ENCODE results near the gene MYO1H.
A peak's percentile ranks its signal among the peaks of the same experiment; 100 is the strongest.

Gene MYO1H

DNA sequence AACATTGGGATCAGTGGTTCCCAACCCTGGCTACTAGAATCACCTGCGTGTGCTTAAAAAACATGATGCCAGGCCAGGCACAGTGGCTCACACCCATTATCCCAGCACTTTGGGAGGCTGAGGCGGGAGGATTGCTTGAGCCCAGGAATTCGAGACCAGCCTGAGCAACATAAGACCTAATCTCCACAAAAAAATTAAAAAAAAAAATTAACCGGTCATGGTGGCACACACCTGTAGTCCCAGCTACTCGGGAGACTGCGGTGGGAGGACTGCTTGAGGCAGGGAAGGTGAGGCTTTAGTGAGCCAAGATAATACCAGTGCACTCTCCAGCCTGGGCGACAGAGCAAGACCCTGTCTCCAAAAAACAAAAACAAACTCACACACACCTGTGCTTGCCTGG, 127.4 kb downstream of the MYO1H start:
- DNase-seq (ENCODE audit: low read depth) = no peak

DNA sequence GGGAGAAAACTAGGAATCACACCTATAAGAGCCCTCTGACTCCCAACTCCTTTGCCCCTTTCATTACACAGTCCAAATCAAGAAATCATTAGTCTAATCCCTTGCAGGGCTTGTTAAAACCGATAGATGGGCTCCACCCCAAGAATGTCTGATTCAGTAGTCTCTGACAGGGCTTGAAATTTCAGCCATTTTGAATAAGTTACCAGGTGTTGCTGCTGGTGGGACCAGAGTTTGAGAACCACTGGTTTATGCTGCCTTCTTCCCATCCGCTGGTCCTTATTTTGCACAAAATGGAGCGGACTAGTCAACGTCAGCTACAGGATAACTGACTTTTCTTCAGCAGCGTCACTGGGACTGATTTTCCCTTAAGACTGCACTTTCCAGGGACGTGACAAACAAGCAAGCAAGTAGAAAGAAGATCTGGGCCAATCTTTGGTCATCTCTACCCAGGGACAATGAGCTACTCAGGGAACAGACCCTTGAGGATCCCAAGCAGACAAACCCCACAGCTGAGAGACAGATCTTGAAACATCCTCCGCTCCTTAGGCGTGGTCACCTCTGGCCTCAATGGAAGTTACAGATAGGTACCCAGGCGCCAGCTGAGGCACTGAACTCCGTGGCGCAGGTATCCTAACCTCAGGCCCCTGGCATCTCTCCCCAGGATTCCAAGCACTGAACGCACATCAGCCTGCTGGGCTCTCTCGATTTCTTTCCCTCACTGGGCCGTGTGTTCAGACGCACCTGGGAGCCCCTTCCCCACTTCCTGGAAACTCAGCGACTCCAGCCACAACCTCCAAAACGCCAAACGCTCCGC, 128.5 kb downstream of the MYO1H start:
- DNase-seq (ENCODE audit: low read depth) = no peak

DNA sequence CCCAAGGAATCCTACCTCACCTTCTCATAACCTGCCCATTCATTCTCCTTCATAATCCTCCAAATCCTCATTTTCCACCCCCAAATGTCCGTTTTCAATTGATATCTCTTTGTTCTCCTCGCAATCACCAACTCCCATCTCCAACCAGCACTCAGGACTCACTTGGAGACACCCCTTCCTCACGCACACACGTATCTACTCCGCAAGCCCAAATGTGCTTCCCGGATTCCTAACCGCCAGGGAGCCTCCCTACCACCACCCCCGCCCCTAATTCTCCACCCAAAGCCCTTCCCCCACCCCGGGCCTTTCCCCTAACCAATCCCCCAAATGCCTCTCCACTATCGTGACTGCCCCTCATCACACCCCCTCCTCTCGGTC, 129.1 kb downstream of the MYO1H start:
- no peak for DNase-seq (ENCODE audit: low read depth)

DNA sequence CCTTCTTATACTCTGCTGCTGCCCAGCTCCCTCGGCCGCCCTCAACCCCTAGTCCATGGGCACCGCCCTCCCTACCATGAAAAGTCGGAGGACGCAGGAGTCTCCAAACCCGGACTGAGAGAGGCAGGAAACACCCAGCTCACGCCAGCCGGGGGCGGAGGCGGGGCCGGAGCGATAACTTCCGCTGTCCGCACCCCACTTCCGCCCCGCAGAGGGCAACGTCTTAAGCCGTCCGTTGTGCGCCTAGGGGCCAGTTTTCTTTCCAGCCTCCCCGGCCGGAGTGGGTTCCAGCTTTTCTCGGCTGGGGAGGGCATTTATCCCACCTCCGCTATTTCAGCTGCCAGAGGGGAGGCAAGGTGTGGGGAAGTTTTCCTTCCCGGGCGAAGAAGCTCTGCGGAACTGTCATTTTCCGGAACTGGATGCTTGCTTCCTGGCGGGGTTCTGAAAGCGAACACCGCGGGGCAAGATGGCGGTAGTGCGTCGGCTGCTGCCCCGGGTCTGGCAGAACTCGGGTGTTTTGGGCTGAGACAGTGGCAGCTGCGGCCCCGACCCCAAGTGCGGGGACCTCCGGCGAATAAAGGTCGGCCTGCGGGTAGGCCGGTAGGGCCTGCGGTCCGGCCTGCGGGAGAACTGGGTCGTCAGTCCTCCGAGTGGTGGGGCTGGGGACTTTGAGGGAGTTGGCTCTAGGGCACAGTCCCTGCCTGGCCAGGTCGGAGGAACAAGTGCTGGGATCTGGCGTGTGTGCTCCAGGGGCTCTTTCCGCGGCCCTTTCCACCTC, 129.7 kb downstream of the MYO1H start, which contains the start of the genes KCTD10 and UBE3B:
Gene KCTD10, minus strand, starts transcription at position 116 of the 778 bp plus-strand sequence. Its CDS starts 38 bp downstream, at position 78.
Gene UBE3B, plus strand, starts transcription at position 450 of the 778 bp plus-strand sequence. CDS start 5,918 bp downstream, outside the sequence.
- peak; percentile 70 for DNase-seq (ENCODE audit: low read depth)

DNA sequence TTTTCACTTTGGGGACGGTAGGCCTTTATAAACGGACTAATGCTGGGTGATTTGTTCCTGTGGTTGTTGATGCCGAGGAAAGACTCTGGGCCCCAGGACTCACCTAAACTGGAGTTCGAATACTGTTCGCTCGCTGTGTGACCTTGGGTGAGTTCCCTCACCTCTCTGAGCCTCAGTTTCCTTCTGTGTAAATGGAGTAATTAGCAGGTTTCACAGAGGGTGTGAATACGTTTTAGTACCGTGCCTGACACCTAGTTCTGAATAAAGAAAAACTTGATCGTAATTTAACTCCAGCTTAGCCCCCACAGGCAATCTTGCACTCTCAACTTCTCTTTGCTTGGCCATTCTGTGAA, 130.2 kb downstream of the MYO1H start:
- DNase-seq (ENCODE audit: low read depth) = no peak

DNA sequence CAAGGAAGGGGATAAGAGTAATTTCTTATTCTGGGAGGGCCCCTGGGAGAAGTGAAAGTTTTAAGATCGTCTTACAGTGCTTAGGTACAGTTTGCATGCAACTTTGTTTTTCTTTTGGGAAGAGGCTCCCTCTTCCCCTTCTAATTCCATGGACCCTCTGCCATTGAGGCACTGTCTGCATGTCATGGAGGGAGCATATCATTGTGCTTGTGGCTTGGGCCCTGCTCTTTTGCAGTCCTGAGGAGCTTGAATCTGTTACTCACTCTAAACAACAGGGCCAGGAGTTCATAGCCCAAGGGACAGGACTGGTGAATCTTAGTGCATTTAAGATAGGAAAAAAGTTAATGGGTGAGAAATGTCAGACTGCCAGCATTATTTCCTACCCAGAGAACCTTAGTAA, 132.1 kb downstream of the MYO1H start:
- DNase-seq (ENCODE audit: low read depth) = no peak

DNA sequence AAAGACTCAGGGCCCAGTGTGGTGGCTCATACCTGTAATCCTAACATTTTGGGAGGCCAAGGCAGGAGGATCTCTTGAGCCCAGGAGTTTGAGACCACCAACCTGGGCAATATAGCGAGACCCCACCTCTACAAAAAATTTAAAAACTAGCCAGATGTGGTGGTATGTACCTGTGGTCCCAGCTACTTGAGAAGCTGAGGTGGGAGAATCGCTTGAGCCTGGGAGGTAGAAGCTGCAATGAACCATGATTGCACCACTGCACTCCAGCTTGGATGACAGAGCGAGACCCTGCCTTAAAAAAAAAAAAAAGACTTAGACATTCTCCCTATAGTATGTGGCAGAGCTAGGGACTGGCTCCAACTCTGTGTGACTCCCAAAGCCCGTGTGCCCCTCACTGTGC, 132.7 kb downstream of the MYO1H start:
- no peak for DNase-seq (ENCODE audit: low read depth)

DNA sequence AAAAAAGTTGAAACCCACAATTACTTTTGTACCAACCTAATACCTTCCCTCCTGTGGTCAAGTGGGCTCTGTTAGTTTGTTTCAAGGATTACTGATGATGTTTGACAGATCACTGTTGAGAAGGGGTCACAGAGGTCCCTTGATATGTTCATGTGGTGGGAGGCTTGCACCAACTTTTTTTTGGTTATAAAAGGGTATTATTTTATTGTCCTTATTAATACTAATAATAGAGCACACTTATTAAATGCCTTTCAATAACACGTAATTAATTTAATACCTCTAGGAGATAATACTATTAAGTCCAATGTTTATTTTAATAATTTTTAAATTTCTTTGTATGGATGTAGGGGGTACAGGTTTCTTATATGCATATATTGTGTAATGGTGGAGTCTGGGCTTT, 134.2 kb downstream of the MYO1H start:
- no peak for DNase-seq (ENCODE audit: low read depth)

DNA sequence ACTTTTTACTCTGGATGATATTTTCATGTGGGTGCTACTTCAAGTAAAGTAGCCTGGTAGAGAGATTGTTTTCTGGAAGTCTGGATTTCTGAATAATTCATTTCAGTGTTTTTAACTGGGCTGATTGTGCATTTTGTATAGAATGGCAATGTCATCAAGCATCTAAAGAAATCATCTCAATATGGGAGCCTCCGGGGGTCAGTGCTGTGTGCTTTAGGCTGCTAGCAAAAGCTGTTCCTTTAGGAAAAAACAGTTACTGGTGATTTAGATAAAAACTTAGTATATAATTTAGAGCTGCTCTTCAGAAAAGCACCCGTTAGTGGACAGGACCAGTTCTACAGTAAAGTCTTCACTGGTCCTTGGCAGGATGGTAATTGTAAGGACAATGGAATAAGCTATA, 134.8 kb downstream of the MYO1H start:
- no peak for DNase-seq (ENCODE audit: low read depth)

DNA sequence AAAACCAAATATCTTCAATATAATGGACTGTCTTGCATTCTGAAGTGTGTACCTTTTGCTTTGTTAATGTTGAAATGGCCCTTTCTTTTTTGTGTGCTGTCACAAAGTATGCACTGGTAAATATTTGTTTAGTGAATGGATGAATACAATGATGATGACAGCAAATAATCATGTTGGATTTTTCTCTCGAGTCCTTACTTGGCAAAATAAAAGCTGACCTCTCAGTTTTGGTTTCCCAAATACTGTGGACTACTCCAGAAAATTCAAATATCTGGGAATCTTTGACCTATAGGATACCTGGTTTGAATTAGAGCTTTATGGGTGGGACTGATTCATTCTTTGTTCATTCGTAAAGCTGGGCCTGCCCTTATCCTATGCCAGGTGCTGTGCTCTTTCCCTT, 135.2 kb downstream of the MYO1H start:
- DNase-seq (ENCODE audit: low read depth) = no peak

DNA sequence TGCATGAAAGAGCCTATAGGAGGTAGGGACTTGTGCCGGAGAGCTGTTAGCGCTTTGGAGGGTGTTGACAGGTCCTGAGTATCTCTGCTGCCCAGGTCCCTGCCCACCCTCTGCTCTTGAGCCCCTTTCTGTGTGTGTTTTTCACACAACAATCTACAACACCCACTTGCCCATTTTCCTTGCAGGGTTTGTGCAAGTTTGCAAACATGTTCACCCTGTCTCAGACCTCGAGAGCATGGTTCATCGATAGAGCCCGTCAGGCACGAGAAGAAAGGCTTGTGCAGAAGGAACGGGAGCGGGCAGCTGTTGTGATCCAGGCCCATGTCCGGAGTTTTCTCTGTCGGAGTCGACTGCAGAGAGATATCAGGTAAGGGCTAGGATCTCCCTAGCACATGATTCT, 135.6 kb downstream of the MYO1H start:
- no peak for DNase-seq (ENCODE audit: low read depth)

DNA sequence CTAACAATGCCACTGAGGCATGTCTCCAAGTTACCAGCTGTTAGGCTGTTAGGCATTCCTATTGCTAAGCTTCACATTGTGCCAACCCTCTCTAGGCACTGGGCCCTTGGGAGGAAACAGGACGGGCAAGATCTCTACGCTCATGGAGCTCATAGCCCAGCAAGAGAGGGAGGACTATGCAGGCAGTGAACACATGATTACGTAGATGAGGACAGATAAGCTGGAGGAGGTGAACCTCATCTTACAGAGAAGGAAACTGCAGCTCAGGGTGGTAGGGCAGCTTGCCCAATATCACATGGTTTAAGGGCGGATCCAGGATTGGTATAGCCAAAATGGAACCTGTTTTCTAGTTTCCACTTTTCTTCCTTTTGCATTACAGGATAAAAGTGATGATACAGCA, 137.5 kb downstream of the MYO1H start:
- no peak for DNase-seq (ENCODE audit: low read depth)

DNA sequence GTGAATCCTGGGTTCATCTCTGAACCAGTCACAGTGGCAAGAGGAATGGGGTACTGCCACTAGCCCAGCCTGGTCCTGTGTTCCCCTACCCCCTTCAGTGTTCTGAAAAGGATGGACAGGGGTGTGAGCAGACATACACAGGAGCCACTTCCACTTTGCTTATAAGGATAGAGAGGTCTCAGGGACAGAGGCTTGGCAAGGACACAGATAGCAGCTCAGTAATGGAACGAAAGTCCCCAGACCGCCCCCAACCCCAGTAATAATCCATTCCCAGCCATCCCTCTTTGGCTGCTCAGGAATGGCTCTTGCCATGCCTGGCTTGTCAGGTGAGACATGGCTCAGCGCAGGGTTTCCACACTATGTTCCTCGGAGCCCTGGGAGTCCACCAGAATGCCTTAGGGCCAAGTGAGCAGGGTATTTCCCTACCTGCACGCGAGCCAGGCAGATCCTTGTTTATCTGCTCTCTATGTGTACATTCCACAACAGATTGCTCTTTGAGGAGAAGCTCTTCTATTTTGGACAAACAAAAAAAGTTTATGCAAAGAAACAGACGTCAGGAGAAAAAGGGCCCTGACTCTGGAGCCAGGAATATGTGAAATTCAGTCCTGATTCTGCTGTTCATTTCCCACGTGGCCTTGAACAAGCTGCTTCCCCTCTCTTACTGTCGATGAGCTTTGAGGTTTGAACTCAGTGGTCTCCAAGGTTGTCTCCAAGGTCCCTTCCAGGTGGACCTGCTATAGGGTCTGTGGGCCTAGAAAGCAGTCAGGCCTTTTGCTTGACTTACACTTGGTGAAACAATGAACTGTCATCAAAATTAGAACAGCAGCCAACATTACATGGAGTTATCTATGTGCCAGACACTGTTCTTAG, 139.7 kb downstream of the MYO1H start:
- DNase-seq (ENCODE audit: low read depth) = no peak

DNA sequence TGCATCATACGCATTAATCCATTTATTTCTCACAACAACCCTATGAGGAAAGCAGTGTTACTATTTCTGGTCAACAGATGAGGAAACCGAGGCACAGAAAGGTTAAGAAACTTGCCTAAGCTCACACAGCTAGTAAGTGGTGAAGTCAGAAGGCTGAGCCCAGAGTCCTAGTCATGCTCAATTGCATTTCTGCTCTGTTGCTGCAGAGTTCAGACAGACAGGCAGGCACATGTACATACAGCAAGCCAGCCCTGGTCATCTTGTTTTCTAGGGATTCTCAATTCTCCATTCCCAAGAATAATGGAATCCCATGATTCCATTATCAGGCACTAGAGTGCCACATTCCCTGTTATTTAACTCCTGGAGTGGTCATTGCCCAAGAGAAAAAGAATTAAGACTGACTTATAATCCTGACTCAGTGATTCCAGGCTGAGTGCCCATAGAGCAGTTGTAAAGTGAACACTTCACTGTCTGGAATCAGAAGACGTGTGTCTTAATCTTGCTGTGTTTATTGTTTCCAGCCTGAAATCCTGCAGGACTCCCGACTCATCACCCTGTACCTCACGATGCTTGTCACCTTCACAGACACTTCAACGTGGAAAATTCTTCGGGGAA, 140.5 kb downstream of the MYO1H start:
- DNase-seq (ENCODE audit: low read depth) = no peak

DNA sequence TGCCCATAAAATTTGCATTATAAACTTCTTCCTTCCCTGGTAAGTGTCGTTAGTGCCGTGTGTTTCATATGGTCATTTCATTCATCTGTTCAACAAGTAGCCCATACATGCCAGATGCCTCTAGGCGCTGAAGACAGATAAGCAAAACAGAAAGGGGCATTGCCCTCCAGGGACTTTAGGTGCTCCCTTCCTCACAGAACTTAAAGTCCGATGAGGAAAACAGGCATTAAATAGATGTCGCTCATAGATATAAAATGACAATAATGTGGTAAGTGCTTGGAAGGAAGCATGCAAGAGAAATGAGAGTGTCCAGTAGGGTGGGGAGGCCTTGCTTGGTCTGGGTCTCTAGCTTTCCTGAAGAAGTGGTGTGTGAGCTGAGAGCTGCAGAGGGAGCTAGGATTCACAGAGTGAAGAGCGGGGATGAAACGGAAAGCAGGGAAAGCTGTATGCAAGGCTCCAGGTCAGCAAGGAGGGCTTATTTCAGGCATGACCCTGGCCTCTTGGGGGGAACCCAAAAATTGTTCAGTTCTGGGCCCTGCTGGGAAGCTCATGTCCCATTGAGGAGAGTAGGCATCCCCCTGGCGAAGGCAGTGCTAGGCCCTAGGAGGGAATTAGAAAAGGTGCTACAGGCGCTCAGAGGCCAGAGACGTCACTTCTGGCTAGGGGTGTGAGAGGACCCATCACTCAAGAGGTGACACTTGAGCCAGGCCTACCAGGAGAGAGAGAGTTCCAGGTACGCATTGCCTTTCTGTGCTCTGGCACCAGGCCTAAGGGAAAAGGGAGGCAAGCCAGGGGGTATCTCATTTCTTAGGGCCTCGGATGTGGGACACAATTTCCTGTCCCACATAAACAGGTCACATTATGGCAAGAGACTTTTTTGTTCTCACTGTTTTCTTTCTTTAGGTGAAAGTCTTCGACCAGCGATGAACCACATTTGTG, 141.6 kb downstream of the MYO1H start:
- DNase-seq (ENCODE audit: low read depth) = no peak

DNA sequence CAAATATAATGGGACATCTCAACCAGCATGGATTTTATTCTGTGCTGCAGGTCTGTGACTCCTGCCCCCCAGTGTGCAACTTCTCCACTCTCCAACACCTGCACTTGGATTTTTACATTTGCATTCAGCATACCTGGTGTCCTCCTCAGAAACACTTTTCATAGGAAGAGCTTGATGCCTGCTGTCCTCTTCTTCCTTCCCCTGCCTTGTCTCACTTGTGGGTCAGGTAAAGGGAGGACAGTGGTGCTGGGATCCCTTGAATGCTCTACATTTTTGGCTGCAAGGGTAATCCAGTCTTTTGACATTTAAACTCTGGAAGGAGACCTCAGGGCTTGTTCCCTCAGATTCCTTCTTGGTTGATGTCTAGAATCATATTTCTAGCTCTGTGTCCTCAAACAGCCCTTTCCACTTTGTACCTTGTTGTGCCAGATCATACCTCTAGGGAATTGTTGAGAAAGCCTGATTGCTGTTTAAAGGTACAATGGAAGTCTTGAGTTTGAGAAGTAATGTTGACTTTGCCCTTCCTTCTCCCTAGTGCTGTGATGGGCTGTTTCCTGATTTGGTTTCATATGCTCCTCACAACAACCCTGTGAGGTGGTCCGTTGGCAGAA, 142.4 kb downstream of the MYO1H start:
- DNase-seq (ENCODE audit: low read depth) = no peak

DNA sequence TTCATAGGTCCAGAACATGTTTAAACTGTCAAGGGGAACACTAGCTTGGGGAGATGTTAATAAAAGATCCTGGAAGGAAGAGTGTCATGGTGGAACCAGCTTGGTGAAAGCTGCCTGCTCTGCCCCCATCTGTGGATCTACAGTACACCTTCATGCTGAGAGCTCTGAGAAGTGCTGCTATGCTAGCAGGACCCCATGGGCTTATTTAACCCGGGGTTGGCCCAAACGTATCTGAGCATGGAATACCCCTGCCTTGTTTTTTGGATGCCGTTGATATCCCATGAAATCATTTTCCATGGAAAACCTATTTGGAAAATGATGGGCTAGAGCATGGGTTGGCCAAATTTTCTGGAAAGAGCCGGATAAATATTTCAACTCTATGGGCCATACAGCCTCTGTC, 144.0 kb downstream of the MYO1H start:
- no peak for DNase-seq (ENCODE audit: low read depth)

DNA sequence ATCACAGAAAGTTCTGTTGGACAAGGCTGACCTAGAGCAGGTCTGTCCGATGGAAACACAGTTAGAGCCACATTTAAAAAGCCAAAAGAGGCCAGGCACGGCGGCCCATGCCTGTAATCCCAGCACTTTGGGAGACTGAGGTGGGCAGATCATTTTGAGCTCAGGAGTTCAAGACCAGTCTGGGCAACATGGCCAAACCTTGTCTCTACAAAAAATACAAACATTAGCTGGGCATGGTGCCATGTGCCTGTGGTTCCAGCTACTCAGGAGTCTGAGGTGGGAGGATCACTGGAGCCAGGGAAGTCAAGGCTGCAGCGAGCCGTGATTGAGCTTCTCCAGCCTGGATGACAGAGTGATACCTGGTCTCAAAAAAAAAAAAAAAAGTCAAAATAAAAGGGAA, 144.7 kb downstream of the MYO1H start:
- no peak for DNase-seq (ENCODE audit: low read depth)

DNA sequence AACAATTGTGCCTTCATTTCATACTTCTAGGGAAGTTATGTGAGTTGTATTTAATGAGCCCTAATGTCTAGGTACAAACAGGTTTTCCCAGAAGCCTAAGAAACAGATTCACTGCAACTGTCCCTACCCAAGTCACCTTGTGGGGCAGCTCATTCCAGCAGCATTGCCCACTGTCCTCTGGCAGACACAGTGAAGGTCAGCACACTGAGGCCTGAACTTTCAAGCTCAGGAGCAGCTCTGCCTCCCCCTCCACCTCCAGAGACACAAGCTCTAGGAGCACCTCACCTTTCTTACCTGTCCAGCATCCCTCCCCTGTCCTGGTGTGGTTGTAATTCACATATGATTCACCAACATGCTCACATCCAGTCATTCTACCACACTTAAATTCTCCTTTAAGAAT, 145.4 kb downstream of the MYO1H start:
- DNase-seq (ENCODE audit: low read depth) = no peak

DNA sequence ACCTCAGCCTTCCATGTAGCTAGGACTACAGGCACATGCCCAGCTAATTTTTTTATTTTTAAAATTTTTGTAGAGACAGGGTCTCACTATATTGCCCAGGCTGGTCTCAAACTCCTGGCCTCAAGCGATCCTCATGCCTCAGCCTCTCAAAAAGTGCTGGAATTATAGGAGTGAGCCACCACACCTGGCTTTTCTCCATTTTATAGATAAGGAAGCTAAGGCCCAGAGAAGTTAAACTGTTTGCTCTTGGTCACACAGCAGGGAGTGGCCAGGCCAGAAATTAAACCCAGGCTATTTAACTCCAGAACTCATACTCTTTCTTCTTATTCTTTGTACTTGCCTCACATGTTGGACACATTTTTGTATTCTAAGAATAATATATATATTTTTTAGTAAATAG, 146.2 kb downstream of the MYO1H start:
- DNase-seq (ENCODE audit: low read depth) = no peak

Measured in CMK (cell line).